GM18517 (cell line): Measurements from ENCODE around the gene ABCC3.

Experiments used
- ATAC-seq: cut with Tn5 transposase; IDR thresholded peaks from one replicate; pipeline ENCODE4 v1.9.1; 2021; ENCODE audit warnings: mild to moderate bottlenecking, moderate library complexity; ENCODE audit not compliant: unreplicated experiment

ABCC3 gene

DNA sequence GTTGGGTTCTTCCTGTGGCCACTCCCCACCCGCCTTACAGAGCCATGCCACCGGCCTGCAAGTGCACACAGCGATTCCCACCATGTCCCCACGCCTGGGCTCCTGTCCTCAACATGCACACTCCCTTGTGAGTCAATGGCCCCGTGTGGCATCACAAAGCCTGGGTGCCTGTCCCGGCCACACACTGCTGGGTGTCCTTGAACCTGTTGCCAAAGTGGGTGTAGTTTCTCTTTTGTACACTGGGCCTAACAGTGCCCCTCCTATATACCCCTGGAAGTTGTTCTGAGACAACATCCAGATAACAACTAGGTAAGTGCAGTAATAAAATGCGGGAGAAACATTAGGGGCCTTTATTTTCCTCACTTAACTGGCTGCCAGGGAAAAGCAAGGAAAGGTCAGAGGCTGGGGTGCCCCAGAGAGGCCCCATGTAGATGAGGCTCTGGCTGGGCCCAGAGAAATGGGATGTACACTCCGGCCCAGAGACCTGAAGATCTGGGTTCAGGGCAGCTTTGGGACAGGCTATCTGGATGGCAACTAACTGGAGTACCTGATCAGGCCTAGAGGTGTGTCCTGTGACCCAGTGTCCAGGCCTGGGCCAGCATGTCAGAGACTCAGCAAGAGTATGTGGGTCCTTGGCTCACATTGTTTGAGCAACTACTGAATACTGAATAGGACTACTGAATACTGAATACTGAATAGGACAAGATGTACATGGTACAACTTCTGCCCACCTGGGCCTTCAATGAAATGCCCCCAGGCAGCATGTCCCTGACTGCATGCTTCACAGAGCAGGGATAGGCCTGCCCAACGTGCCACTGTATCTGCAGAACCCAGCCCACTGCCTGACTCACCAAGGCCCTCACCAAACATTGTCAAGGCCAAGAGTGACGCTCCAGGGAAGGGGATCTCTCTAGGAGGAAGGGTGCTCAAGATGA lies 8.3 kb downstream of the ABCC3 start:
- ATAC-seq = no peak

DNA sequence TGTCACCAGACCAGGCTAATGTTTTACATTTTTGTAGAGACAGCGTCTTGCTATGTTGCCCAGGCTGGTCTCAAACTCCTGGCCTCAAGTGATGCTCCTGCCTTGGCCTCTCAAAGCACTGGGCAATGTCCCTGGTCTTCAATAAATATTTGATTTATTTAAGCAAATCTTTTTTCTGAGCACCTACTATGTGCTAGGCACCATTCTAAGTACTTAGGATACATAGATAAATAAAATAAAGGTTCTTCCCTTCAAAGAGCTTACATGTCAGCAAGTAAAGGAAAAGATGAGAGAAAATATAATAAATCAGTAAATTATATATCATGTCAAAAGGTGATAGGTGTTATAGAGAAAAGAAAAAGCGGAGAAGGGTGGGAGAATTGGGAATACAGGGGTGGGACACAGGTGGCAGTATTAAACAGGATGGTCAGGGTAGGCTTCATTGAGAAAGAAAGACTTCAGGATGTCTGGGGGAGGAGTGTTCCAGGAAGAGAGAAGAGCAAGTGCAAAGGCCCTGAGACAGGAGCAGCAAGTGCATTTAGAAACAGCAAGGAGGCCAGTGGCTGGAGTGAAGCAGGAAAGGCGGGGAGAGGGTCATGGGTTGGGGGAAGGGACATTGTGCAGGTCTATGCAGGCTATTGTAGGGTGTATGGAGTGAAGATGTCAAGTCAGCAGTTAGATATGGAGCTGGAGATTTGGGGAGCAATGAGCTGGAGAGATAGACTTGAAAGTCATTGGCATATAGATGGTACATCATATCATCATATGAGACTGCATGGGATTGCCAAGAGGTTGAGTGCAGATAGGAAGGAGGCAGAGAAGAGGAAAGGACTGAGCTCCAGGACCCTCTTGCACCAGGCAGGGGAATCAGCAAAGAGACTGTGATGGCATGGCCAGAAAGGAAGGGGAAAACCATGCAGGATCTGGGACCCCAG lies 11.3 kb downstream of the ABCC3 start:
- ATAC-seq = no peak

DNA sequence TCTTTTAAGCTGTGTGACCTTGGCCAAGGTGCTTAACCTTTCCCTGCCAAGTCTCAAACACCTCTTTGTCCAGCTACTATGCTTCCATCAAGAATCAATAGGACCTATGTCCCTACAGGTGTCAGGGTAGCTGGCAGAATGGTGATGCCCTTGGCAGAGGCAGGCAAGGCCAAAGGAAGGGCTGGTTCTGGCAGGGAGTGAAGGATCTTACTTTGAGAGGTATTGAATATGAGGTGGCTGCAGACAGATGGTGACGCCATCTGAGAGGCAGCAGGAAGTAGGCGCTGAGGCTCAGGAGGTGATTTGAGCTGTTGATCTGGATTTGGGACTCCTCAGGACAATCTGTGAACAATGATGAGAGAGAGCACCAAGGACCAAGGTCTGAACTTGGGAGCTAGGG lies 12.5 kb downstream of the ABCC3 start:
- no peak for ATAC-seq

DNA sequence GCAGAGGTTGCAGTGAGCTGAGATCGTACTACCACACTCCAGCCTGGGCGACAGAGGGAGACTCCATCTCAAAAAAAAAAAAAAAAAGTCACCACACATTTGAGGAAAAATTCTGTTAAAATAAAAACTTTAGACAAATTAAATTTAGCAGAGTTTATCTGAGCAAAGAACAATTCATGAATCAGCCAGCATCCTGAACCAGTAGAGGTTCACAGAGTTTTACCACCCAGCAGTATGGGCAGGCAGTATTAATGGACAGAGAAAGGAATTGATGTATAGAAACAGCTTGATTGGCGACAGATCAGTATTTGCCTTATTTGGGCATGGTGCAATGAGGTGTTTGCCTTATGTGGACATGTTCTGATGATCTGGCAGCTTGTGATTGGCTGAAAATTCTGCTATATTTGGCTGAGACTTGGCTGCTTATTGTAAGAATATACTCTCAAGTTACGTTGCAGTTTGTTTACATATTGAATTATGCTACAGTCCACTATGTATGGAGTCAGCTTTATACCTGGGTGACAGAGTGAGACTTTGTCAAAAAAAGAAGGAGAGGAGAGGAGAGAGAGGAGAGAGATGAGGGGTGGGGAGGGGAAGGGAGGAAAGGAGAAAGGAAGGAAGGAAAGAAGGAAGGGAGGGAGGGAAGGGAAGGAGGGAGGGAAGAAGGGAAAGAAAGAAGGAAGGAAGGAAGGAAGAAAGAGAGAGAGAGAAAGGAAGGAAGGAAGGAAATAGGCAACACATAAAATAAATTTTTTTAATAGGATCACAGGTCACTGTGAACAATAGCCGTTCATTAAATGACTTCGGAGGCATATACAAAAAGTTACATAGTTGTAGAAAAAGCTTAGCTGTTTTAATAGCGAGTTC lies 14.6 kb downstream of the ABCC3 start:
- ATAC-seq = no peak

DNA sequence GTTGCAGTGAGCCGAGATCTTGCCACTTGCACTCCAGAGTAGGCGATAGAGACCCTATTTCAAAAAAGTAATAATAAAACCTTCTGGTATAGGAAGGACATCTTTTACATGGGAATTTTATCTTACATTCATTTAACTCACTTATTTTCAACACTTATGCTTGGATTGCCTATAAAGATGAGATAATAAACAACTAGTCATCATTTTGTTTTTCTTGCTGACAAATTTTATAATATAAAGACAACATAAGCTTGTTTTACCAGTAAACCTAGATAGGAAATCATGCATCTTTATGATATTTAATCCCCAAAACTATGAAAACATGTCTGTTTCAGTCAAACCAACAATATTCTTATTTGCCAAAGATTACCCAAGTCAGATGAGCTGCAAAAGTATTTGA lies 17.0 kb downstream of the ABCC3 start:
- no peak for ATAC-seq

DNA sequence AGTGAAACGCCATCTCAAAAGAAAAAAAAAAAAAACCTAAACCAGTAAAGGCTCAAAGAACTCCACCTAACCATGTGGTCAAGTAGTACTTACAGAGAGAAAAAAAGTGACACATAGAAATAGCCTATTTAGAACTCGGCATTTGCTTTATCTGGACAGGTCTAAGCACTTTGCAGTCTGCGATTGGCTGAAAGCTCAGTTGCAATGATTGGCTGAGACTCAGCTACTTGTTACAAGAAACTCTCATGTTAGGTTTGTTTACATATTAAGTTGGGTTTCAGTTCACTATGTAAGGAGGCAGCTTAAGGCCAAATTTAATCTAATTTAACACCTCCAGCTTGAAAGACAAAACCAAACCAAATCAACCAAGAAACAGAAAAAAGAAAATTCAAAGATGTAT lies 19.1 kb downstream of the ABCC3 start:
- no peak for ATAC-seq

DNA sequence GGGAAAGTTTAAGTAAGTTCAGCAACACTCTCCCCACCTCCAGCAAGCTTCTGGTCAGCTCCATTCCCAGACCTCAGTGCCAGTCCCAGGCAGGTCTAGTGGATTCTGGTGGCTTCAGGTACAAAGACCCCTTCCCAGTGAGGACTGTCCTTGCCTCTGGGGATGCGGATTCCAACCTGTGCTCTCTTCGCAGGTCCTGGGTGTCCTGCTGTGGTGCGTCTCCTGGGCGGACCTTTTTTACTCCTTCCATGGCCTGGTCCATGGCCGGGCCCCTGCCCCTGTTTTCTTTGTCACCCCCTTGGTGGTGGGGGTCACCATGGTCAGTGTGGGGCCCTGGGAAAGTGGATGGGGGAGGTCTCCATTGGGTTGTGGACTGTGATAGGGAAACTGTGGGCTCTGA lies 21.8 kb downstream of the ABCC3 start:
- no peak for ATAC-seq

DNA sequence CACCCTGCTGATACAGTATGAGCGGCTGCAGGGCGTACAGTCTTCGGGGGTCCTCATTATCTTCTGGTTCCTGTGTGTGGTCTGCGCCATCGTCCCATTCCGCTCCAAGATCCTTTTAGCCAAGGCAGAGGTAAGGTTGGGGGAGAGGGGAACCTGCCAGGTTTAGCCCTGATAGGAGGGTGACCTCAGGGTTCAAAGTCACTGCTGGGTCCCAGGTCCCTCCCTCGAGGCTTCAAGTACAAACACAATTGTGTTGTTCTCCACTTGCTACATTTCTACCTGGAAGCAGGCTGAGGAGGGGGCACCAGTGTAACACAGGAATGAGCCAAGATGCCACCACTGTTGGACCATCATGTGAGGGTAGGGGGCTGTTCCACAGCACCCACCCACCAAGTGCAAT lies 22.4 kb downstream of the ABCC3 start:
- no peak for ATAC-seq

DNA sequence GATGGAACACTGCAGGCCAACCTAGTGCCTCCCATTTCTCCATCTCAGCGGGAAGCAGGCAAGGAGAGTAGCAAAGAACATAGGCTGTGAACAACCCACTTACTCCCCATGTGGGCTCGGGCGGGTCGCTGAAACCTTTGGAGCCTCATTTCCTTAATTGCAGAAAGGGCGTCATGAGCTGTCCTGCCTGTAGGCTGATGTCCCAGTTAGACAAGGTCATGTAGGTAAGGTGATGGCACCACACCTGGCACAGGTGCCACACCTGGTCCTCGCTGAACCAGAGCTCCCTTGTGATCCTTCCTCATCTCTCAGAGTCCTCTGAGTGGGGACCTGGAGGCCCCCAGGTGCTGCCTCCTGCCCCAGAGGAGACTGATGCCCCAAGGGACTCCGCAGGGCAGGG lies 22.9 kb downstream of the ABCC3 start:
- no peak for ATAC-seq

DNA sequence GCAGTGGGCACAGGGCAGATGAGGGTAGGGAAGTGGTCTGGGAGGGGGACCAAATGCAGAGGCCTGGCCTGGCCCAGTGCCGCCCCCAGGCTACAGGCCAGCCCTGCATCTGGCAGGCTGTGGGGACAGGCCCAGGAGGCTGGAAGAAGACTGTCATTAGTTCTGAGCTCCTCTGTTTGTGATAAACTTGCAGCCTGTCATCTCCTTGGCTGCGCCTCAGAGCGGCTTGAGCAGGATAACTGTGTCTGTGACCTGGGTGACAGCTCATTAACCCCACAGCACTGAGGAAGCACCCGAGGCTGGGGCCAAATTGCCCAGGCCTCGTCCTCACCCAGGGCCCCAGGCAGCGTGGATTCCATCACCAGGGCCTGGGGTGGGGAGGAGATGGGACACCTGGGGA lies 23.9 kb downstream of the ABCC3 start:
- ATAC-seq = no peak

DNA sequence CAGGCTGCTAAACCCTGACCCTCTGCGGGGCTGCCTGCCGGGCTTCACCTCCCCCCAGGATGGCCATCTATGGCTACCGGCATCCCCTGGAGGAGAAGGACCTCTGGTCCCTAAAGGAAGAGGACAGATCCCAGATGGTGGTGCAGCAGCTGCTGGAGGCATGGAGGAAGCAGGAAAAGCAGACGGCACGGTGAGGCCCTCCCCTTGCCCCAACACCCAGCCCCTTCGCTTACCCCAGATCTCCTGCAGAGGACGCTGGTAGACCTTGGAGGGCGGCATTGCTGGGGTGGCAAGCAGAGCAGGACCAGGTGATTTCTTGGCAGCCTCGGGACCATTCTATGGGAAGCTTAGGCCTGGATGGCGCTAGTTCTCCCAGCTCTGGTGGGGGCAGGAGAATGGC lies 24.5 kb downstream of the ABCC3 start:
- ATAC-seq = no peak

DNA sequence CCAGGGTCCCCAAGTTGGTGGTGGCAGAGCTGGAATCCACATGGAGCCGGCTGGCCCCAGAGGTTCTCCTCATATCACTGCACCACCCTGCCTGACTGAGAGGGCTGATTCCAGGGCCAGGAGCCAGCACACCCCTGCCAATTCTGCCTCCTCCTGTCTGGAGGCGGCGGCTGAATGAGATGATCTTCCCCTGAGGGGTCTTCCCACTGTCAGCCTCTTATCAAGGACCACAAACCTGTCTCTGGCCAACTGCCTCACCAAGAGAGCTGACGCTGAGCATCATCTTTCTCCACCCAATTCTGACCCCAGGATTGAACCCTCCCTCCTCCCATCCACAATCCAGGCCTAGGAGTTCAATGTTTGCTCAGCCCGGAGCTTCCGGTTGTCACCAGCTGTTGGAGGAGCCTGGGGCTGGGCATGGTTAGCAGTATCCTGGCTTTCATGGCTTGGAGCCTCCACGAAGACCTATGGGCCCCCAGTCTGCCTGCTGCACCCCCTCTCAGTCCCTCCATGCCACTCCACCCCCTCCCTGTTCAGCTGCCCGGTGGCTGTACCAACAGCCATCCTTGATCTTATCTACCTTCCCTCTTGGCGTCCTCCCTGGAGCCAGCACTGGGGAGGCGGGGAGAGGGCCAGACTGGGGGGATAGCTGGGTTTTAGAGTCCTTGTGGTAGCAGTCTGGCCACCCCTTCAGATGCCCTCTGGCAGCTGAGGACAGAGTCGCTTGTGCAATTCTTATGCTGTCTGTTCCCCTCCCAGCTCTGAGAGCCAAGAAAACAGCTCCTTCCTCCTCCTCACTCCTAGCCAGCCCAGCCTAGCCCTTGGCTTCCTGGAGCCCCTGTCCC lies 25.6 kb downstream of the ABCC3 start:
- no peak for ATAC-seq

DNA sequence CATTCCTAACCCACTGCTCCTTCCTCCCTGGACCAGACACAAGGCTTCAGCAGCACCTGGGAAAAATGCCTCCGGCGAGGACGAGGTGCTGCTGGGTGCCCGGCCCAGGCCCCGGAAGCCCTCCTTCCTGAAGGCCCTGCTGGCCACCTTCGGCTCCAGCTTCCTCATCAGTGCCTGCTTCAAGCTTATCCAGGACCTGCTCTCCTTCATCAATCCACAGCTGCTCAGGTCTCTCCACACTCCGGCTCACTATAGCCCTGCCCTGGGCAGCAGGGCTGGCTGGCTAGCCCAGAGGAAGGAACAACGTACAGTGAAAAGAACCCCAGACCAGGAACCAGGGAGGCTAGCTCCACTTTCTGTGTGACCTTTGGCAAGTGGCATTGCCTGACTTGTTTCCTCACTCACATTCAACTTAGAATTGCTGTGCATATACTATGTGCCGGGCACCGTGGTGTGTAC lies 26.2 kb downstream of the ABCC3 start:
- ATAC-seq = no peak

DNA sequence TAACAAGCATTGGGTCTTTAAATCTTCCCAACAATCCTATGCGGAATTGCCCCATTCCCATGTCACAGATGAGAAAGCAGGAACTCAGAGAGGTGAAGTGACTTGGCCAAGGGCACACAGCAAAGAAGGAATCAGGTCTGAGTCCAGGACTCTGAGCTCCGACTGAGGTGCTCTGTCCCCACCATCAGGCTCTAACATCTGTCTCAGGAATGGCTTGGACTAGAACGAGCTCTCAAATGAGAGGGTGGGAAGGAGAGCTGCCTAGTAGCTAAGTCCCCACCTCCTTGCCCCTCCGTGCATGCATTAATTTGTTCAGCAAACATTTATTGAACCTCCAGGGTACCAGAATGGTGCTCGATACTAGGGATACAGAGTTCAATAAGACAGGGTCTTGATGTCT lies 26.7 kb downstream of the ABCC3 start:
- ATAC-seq = no peak

DNA sequence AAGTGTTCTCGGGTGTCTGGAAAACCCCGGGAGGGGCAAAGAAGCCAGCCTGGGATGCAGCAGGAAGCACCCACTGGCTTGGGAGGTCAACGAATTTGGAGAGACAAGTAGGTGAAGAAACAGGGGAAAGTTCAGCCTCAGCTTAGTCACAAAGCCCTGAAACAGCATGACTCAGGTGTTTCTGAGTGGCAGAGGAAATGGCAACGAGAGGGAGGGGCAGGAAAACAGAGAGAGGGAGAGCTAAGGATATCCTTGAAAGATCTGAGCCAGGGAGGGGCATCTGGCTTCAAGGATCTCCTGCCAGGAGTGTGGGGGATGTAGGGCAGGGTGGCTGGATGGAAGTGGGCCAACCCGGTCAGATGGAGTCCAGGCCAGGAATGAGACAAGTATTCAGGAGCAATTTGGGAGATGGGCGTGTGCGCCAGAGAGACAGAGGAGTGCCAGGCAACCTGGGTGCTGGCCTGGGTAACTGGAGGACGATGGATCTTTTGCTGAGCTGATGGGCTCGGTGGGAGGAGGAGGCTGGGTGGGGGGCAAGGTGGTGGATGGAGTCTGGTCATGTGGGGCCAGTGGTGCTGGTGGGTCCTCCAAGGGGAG lies 27.2 kb downstream of the ABCC3 start:
- ATAC-seq = no peak

DNA sequence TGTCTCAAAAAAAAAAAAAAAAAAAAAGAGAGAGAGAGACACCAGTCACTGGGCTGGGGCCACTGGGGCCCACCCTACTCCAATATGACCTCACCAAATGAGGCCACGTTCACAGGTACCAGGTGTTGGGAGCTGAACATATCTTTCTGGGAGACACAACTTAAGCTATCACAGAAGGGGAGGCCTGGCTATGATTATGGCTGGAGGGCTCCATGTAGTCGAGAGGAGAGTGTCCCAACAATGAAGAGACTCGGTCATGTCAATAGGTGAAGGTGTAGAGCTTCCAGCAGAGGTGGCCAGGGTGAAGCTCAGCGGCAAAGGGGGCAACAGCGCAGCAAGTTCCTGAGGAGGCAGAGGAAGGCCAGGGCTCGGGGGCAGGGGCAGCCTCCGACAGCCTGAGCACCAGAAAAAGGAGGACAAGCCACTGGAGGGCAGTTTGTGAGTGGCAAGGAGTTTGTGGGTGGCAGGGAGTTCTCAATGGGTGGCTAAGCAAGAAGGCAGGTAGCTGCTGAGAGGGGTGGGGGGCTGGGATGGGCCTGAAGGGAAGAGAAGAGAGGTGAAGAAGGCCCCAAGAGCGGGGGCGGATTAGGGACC lies 28.0 kb downstream of the ABCC3 start:
- ATAC-seq = no peak

DNA sequence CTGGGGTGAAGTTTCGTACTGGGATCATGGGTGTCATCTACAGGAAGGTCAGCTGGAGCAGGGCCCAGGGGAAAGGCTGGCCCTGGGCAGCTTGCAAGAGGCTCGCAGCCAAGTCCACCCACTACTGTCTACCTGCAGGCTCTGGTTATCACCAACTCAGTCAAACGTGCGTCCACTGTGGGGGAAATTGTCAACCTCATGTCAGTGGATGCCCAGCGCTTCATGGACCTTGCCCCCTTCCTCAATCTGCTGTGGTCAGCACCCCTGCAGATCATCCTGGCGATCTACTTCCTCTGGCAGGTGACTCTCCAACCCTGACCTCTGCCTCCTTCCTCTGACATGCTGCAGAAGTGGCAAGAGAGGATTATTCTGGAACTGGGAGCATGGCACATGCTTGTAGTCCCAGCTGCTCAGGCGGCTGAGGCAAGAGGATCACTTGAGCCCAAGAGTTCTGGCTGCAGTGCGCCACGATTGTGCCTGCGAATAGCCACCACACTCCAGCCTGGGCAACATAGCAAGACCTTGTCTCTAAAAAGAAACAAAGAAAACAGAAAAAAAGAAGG lies 29.2 kb downstream of the ABCC3 start:
- no peak for ATAC-seq

DNA sequence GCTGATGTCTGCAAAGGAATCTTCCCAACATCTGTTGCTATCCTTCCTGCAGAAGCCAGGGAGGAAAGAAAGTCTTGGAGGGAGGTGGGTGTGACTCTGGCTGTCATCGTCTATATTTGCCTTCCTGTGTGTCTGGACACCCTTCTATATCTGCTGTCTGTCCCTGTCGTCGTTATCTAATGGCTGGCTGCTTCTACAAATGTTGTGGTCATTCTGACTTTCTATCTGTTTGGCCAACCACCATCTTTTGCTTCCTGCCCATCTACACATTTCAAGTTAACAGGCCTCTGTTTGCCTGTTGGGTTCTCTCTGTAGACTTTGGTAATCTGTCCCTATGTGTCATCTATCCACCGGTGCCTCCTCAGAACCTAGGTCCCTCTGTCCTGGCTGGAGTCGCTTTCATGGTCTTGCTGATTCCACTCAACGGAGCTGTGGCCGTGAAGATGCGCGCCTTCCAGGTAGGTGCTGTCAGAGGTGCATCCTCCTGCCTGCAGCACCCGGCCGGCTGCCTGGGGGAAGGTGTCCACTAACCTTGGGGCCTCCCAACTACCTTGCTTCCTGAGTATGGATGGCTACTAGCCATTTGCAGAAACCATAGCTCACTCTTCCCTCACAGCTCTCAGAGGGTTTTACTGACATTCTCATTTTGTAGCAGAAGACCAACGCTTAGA lies 30.2 kb downstream of the ABCC3 start:
- ATAC-seq = no peak
